D721Med (cell line): ENCODE measurements around the gene ADSS1.

Source experiments
- DNase-seq: peaks from one replicate; pipeline ENCODE4 v3.0.0; 2011; ENCODE audit warnings: low spot score; ENCODE audit not compliant: insufficient read length
- FAIRE-seq: peaks from 2 replicates; lab custom pipeline; 2011; peaks lifted over from hg19 to GRCh38; lab: Jason Lieb, UNC
- TF ChIP-seq, protein P1 (sequence below): IDR thresholded peaks from 2 replicates; pipeline ENCODE4 v1.5.1; 2012; ENCODE audit warnings: mild to moderate bottlenecking, control low read depth; ENCODE audit not compliant: insufficient read depth; ENCODE audit errors: missing control alignments

Gene ADSS1

DNA sequence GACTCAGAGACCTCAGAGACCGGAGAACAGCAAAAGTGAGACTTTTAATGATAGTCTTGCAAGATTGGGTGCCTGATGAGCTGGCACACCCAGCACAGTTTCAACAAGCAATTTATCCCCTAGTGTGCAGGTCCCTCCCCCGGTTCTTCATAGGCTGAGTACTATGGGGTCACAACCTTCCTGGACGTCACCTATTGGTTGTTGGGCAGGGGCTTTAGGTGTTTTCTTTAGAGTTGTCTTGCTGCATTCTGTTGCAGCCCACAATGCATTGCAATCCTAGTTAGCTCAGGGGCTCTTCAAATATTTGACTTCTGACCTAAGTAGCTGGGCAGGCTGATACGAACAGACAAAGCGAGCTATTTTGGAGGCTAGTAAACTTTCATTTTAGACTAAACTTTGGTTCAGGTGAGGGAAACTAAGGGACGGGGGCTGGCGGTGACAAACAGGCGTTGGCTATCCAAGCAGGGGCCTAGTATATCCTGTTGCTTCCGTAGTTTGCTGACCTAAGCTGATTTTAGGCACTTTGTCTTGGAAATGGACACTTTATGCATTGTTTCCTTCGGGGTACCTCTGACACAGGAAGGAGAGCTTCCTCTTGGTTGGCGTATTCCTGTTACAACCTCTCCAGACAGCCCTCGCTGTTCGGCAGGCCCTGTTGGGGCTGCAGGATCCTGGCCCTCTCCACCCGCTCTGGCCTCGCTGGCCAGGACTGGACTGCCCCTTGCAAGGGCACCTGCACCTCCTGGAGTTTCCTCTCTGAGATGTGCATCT lies 43.0 kb downstream of the ADSS1 start:
- DNase-seq (no peak), FAIRE-seq (no peak)
- TF ChIP-seq, protein P1, sequence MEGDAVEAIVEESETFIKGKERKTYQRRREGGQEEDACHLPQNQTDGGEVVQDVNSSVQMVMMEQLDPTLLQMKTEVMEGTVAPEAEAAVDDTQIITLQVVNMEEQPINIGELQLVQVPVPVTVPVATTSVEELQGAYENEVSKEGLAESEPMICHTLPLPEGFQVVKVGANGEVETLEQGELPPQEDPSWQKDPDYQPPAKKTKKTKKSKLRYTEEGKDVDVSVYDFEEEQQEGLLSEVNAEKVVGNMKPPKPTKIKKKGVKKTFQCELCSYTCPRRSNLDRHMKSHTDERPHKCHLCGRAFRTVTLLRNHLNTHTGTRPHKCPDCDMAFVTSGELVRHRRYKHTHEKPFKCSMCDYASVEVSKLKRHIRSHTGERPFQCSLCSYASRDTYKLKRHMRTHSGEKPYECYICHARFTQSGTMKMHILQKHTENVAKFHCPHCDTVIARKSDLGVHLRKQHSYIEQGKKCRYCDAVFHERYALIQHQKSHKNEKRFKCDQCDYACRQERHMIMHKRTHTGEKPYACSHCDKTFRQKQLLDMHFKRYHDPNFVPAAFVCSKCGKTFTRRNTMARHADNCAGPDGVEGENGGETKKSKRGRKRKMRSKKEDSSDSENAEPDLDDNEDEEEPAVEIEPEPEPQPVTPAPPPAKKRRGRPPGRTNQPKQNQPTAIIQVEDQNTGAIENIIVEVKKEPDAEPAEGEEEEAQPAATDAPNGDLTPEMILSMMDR: no peak

DNA sequence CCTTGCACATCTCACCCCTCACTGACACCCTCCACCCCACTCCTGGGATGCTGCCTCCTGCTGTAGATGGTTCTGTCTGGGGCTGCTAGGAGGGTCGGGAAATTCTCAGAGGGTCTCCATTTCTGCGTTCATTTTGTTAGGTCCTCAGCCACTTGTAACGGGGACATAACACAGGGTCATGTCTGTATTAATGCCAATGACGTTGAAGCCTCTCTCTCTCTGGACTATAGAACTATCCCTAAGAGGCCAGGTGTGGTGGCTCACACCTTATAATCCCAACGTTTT lies 43.5 kb downstream of the ADSS1 start:
- FAIRE-seq: no peak
- no peak for DNase-seq
- TF ChIP-seq, protein P1: no peak

DNA sequence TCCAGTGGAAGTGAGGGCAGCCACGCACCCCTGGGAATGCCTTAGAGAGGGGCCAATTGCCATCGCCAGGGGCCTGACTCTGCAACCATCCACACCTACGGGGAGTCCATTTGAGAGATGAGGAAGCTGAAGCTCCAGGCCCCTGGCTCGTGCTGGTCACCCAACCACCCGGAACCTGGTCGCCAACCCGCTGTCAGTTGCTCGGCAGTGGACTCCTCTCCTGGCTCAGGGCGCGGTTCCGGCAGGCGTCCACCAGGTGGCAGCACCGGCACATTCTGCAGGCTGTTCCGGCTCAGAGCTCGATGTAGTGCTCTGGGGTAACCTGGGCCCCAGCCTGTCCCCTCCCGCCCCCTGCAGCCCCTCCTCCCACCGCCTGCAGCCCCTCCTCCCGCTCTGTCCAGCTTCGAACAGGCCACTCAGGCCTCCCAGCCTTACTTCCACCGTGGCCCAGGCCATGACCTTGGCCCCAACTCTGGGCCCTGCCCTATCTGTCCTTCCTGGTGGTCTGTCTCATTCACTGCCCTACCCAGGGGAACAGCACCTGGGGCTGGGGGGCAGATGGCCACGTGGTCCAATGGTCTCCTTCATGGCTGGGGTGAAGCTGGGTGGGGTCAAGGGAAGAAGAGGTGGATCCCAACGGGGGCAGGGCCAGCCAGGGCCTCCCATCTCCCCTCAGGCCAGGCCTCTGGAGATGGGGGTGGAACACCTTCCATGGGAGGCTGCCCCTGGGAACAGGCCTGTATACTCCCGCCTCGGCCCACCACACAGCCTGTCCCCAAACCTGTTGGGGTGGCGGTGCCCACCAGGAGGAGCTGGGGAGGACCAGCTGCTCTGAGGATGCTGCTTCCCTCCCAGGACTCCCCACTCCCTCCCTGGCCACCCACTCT lies 44.7 kb downstream of the ADSS1 start:
- DNase-seq: peak; percentile 84
- no peak for FAIRE-seq
- TF ChIP-seq, protein P1: peak; percentile 74

DNA sequence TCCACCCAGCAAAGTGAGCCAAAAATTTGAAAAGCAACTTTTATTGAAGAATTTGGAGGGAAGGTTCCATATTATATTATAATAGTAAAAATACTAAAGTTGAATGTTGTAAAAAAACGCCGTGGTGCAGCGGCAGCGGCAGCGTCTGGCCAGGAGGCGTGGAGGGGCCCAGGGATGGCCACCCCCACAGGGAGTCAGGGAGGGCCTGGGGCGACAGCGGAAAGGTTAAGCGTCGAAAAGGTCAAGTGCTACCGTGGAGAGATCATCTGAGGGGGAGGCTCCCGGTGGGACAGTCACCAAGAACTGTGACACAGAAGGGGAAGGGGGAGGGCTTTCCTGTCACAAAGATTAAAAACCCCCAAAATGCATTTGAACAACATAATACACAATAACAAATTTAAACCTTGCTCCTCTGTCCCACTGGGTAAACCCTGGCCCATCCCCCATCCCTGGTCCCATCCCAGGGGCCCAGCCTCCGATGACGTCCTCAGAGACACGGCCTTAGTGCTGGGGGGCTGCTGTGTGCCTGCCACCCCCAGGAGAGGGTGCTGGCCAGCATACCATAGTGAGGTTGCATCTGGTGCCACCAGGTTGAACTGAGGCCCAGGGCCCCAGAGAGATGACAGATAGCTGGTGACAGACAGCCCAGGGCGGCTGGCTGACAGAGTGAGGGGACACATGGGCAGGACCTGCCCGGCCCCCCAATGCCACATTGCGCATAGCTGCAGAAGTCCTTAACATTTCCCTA lies 45.5 kb downstream of the ADSS1 start:
- DNase-seq (no peak), FAIRE-seq (no peak)
- TF ChIP-seq, protein P1: no peak

DNA sequence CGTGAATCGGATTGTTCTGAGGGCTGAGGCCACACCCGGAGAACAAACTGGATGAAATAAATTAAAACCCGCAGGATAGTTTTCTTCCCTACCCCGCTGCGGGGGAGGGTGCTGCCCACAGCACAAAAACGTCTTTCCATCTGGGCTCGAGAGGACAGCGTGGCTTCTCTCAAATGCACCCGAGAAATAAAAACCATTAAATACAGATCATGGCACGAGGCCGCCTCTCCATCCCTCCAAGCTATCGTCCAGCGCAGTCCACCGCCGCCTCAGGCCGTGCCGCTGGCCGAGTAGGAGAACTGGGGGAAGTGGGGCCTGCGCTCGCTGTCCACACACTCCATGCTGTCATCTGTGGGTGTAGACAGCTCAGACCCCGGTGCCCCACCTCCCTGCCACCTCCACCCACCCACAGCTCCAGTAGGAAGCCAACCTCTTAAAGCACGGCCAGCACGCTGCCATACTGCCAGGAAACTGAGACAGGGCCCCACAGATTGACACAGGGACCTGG lies 46.1 kb downstream of the ADSS1 start:
- DNase-seq (no peak), FAIRE-seq (no peak)
- TF ChIP-seq, protein P1: no peak

DNA sequence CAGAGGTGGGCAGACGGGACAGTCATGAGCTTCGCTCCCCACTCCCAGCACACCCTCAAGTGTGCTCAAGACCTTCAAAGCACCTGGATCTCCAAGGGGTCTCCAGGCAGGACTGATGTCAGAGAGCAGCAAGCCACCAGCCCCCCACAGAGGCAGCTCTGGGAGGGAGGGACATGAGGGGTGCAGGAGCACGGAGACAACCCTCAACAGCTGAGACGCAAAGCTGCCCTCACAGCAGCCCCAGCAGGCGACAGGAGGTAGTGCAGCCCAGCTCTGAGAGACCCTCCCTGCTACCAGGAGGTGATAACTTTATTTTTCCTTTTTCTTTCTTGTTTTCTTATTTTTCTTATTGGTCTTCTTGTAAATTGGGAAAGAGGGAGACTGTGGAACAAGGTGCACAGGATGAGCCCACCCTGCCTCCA lies 46.8 kb downstream of the ADSS1 start:
- FAIRE-seq (no peak), DNase-seq (no peak)

More for the DNA sequence above, 46.8 kb downstream of the ADSS1 start:
- TF ChIP-seq, protein P1: peak; percentile 12
